ENCODE results near the gene APRT.

DNA sequence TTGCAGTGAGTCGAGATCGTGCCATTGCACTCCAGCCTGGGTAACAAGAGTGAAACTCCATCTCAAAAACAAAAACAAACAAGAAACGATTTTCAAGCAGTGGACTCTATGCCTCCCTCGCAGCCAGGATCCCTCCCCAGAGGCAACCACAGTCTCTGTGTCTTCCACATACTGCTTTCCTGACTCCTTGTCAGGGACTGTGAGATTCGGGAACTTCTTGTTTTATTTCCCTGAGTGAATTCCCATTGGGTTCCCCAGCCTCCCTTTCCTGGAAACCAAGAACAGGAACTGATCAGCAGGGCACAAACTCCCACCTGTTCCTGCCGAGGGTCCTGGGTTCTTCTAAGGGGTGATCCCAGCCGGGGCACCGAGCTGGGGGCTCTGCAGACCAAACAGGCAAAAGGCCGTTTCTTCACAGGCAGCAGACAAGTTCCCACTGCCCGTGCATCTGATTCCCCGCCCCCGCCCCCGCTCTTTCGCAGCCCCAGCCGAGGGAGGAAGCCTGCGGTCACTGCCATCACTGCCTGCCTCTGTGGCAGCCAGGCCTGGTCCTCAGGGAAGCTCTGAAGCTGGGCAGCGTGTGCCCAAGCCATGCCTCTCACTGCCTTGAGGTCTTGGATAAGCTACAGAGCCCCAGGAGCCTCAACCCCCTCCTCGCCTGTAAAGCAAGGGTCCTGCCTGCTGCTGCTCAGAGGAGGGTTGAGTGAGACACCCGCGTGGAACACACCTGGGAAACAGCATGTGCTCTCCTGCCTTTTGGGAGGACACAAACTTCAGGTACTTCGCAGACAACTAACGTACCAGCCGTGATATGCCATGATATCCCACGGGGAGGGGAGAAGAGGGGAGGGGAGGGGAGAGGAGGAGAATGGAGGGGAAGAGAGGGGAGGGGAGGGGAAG, 21.2 kb downstream of the APRT start:
- TF ChIP-seq, protein P1, sequence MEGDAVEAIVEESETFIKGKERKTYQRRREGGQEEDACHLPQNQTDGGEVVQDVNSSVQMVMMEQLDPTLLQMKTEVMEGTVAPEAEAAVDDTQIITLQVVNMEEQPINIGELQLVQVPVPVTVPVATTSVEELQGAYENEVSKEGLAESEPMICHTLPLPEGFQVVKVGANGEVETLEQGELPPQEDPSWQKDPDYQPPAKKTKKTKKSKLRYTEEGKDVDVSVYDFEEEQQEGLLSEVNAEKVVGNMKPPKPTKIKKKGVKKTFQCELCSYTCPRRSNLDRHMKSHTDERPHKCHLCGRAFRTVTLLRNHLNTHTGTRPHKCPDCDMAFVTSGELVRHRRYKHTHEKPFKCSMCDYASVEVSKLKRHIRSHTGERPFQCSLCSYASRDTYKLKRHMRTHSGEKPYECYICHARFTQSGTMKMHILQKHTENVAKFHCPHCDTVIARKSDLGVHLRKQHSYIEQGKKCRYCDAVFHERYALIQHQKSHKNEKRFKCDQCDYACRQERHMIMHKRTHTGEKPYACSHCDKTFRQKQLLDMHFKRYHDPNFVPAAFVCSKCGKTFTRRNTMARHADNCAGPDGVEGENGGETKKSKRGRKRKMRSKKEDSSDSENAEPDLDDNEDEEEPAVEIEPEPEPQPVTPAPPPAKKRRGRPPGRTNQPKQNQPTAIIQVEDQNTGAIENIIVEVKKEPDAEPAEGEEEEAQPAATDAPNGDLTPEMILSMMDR (IDR thresholded peaks at IDR 0.05; ENCODE audit: borderline replicate concordance, extremely low read depth, low read length, poor library complexity, severe bottlenecking) = no peak
- no peak for TF ChIP-seq EZH2 (IDR thresholded peaks at IDR 0.05; ENCODE audit: borderline replicate concordance, low read depth, low read length, severe bottlenecking)
